ENCODE results near the gene PTPRG.

- TF ChIP-seq POLR2A (IDR thresholded peaks at IDR 0.05; ENCODE audit: low read length), result no peak
- no peak for TF ChIP-seq GATA1 (IDR thresholded peaks at IDR 0.05; ENCODE audit: low read depth, low read length)
These were observed 350.8 kb downstream of the PTPRG start for GRCh38 chr3:61912158-61912557.
